Common myeloid progenitor, CD34-positive (primary cell): ENCODE measurements around the gene OSBPL10.

ENCODE experiments used
- CTCF ChIA-PET: fragments of 350-600 bp; sonication (Branson Sonifier 250); formaldehyde crosslinking; loops from one replicate; lab custom pipeline; 2021; ENCODE audit warnings: antibody characterized with exemption; lab: Charles Lee
- POLR2A ChIA-PET: fragments of 350-600 bp; sonication (Branson Sonifier 250); formaldehyde crosslinking; loops from one replicate; lab custom pipeline; 2021; ENCODE audit warnings: antibody characterized with exemption; lab: Charles Lee
- DNase-seq, 3 donors: peaks; one replicate each; pipeline versions ENCODE4 v3.0.0 to v3.0.0-alpha.2; 2013
- H3K27ac ChIP-seq, 2 experiments: 1 replicate in 1 of 2; 2 replicates in 1 of 2; pipeline ENCODE4 v1.7.0; 2013; ENCODE audit warnings: inconsistent platforms in 2 of 2, low read length in 2 of 2, mild to moderate bottlenecking in 2 of 2, low read depth in 1 of 2, moderate library complexity in 1 of 2; ENCODE audit not compliant: severe bottlenecking in 2 of 2, insufficient read depth in 1 of 2, poor library complexity in 1 of 2
- H3K27me3 ChIP-seq, 5 experiments: replicated peaks in 2 of 5; 1 replicate in 3 of 5; 2 replicates in 2 of 5; pipeline versions ENCODE4 v1.6.1 to v1.7.0; 2013; ENCODE audit warnings: low read length in 4 of 5, mild to moderate bottlenecking in 2 of 5, moderate library complexity in 2 of 5, inconsistent platforms in 1 of 5; ENCODE audit not compliant: insufficient read depth in 5 of 5, control insufficient read depth in 4 of 5
- H3K36me3 ChIP-seq, 4 experiments: 1 replicate in 2 of 4; 2 replicates in 2 of 4; pipeline versions ENCODE4 v1.6.1 to v1.7.0; 2013; ENCODE audit warnings: low read length in 3 of 4, control low read depth in 1 of 4, mild to moderate bottlenecking in 1 of 4; ENCODE audit not compliant: control insufficient read depth in 4 of 4, insufficient read depth in 4 of 4
- H3K4me1 ChIP-seq, 4 experiments: 1 replicate in 3 of 4; 2 replicates in 1 of 4; pipeline versions ENCODE4 v1.6.1 to v1.7.1; 2013; ENCODE audit warnings: low read length in 3 of 4, mild to moderate bottlenecking in 3 of 4, control low read depth in 1 of 4, inconsistent platforms in 1 of 4, moderate library complexity in 1 of 4; ENCODE audit not compliant: control insufficient read depth in 4 of 4, insufficient read depth in 4 of 4; ENCODE audit errors: control extremely low read depth in 1 of 4
- H3K4me3 ChIP-seq, 7 experiments: 1 replicate in 4 of 7; 2 replicates in 3 of 7; pipeline versions ENCODE4 v1.5.1 to v1.7.0; 2013; ENCODE audit warnings: mild to moderate bottlenecking in 7 of 7, low read length in 6 of 7, moderate library complexity in 6 of 7, inconsistent platforms in 2 of 7, low read depth in 2 of 7, control low read depth in 1 of 7; ENCODE audit not compliant: insufficient read depth in 4 of 7, control insufficient read depth in 1 of 7; ENCODE audit errors: extremely low read depth in 1 of 7
- H3K9me3 ChIP-seq, 5 experiments: 1 replicate in 4 of 5; 2 replicates in 1 of 5; pipeline versions ENCODE4 v1.6.1 to v1.7.1; 2013; ENCODE audit warnings: low read length in 4 of 5, mild to moderate bottlenecking in 2 of 5, inconsistent platforms in 1 of 5, low read depth in 1 of 5, moderate library complexity in 1 of 5; ENCODE audit not compliant: control insufficient read depth in 4 of 5, insufficient read depth in 2 of 5; ENCODE audit errors: control extremely low read depth in 1 of 5
- WGBS: methylation state at CpG from one replicate; pipeline ENCODE4 v1.1.5; 2013; ENCODE audit not compliant: insufficient coverage; 5-methylcytosine and 5-hydroxymethylcytosine counted together

Gene OSBPL10

DNA sequence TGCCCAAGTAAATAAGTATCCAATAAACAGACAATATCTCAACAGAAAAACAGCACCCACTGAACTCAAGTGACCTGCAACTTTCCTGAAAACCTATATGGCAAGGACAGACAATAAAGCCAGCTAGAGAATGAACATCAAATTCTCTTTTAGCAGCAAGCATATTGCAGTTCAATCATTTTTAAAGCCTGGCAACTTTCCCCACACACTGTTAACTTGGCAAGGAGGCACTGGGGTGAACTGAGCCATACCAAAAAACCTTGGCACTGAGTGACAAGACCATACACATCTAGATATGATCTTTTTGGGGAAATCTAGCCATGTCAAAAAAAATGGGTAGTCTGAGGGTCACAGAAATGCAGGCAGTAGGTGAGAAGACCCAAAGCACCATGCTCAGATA lies 273.8 kb downstream of the OSBPL10 start:
- DNase-seq: no peak
- POLR2A ChIA-PET: no interaction called here
- no peak overlapping the region for H3K4me3 ChIP-seq
- peaks cover 0 to 2% (median 0%) of the 10 kb centered on the region in 5 experiments for H3K9me3 ChIP-seq
- CTCF ChIA-PET: no interaction called here
- peaks cover 0 to 14% (median 10%) of the 10 kb centered on the region in 4 experiments for H3K4me1 ChIP-seq
- H3K36me3 ChIP-seq: no peaks in the 10 kb centered on the region
- no peak overlapping the region for H3K27ac ChIP-seq
- H3K27me3 ChIP-seq: no peaks in the 10 kb centered on the region

DNA sequence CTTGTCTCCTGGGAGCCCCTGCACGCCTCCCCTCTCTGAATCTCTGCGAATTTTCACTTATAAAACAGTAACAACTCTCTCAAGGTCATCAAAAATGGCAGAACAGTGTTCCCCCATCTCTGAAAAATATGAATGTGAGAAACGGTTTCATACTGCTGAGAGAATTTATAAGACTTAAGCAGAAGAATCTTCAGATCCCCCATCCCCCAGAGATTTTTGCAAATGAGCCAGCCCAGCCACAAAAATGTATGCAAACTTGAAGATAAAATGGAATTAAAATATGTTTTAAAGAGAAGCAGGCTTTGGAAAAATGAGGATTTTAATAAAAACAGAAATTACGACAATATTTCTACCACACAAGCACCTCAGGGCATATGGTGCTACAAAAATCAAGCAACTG lies 275.3 kb downstream of the OSBPL10 start:
- no peak for DNase-seq
- H3K4me1 ChIP-seq: peaks cover 0 to 14% (median 10%) of the 10 kb centered on the region in 4 experiments
- WGBS: 100% methylated on average over 3 of the region's 4 CpGs
- H3K27ac ChIP-seq: no peak overlapping the region
- no peak overlapping the region for H3K4me3 ChIP-seq
- H3K9me3 ChIP-seq: no peaks in the 10 kb centered on the region
- ChIA-PET POLR2A (no interaction called here), CTCF (interaction anchor here (3.2 kb wide), 1 partner anchor 10 kb away, joined by 16 read pairs; no protein-coding TSS in a partner anchor)
- H3K36me3 ChIP-seq: no peaks in the 10 kb centered on the region
- no peaks in the 10 kb centered on the region for H3K27me3 ChIP-seq

DNA sequence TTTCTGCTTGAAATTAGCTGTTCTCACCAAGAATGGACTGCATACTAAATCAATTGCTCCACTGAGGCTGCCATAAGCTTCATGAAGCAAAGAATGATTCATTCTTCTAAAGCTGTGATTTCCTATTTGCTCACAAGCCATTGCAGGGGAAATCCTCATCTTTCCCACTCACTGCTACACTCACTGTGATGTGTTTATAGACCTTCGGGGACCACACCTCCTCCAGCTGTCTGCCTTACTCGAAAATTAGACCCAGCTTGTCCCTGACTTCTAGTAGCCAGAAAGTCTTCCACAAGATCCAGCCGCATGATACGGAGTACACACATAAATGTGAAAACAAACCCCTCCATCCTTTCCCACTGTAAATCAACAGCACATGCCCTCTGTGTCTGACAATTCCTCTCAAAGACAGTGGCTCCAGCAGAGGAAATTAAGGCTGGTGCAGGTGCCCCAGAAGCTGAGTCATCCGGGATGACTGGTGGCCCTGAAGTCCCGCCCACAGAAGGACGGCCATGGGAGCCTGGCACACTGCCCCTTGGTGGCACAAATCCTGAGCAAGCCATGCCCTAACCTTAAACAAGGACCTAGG lies 276.4 kb downstream of the OSBPL10 start:
- H3K9me3 ChIP-seq: no peaks in the 10 kb centered on the region
- no peak overlapping the region for H3K27ac ChIP-seq
- WGBS: 16% methylated on average over 6 of the region's 7 CpGs
- ChIA-PET POLR2A (no interaction called here), CTCF (interaction anchor here (1.0 to 3.2 kb wide), 6 partner anchors 9 to 44 kb away, joined by 3 to 16 read pairs (median 5); no protein-coding TSS in a partner anchor)
- peak overlapping the region in 2 of 7 experiments; percentile 41 to 49 for H3K4me3 ChIP-seq
- DNase-seq: peak; percentile 48 to 80 (median 73)
- H3K36me3 ChIP-seq: no peaks in the 10 kb centered on the region
- no peaks in the 10 kb centered on the region for H3K27me3 ChIP-seq
- peaks cover 0 to 14% (median 10%) of the 10 kb centered on the region in 4 experiments for H3K4me1 ChIP-seq

DNA sequence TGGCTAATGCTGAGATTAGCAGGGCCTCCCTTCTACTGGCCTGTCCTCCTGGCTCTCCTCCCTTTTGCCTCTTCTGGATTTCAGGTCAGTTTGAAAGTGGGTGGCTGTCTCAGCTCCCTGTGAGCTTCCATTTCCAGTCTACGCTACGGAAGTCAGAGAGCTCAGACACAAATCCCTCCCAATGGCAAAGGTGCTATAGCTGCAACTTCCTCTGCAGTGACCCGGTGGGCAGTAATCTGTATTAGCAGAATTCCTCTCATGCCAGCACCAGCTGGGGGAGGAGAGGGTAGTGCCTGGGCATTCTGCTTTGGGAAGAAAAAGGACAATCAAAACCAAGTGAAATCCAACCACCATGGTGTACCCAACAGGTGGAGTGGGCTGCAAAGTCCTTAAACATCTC lies 276.9 kb downstream of the OSBPL10 start:
- CTCF ChIA-PET: interaction anchor here (0.9 to 3.2 kb wide), 7 partner anchors 9 to 77 kb away, joined by 3 to 16 read pairs (median 5); no protein-coding TSS in a partner anchor
- Histone ChIP-seq H3K36me3 (no peaks in the 10 kb centered on the region), H3K4me3 (no peak overlapping the region), H3K27me3 (no peaks in the 10 kb centered on the region), H3K27ac (no peak overlapping the region), H3K9me3 (no peaks in the 10 kb centered on the region), H3K4me1 (peaks cover 0 to 14% (median 10%) of the 10 kb centered on the region in 4 experiments)
- no peak for DNase-seq
- POLR2A ChIA-PET: no interaction called here
- WGBS: 95% methylated on average over 3 of the region's 3 CpGs

DNA sequence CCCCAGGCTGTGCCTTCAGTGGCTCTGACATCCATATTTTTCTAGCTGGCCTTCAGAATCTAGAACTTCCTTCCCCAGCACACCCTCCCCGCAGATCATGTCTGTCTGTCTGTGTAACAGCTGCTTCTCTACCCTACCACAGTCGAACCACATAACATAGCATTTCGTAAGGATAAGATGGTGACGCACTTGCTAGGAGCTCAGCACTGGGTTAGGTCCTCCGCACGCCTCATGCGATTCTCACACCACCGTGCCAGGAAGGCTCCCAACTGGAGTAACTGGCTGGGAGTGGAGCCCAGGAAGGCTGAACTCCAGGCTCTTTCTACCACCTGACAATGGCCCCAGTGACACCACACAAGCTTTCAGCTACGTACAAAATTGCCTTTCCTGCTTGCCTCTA lies 279.8 kb downstream of the OSBPL10 start:
- CTCF ChIA-PET: interaction anchor here (0.8 kb wide), 1 partner anchor 65 kb away, joined by 4 read pairs; no protein-coding TSS in a partner anchor
- POLR2A ChIA-PET: no interaction called here
- Histone ChIP-seq H3K4me3 (no peak overlapping the region), H3K9me3 (no peaks in the 10 kb centered on the region), H3K27ac (no peak overlapping the region), H3K4me1 (peaks cover 0 to 14% (median 10%) of the 10 kb centered on the region in 4 experiments), H3K27me3 (no peaks in the 10 kb centered on the region), H3K36me3 (no peaks in the 10 kb centered on the region)
- no peak for DNase-seq
- 83% methylated on average over 6 of the region's 9 CpGs for WGBS

DNA sequence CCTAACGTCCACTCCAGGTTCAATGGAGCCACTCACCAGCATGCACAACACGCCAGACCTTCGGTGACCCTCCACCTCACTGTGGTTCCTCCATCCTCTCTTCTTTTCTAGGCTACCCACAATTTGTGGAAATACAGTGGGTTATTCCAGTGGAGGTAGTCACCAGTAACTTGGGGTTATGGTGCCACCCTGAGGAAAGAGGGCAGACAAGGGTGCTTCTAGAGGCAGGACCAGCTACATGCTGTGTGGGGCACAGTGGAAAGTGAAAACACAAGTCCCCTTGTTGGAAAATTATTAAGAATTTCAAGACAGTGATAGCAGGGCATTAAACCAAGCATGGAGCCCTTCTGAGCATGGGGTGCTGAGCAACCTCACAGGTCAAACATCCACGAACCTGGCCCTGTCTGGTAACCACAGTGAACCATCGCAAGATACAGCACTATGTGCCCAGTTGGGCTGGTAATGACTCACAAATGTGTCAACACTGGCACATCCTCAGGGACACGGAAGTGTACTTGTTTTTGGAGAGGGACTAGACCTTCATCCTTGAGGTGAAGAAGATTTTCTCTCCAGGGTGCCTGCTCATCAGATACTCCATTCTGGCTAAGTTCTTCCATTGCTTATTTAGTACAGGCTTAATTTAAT lies 281.6 kb downstream of the OSBPL10 start:
- Histone ChIP-seq H3K4me1 (peaks cover 0 to 9% (median 5%) of the 10 kb centered on the region in 4 experiments), H3K27ac (no peak overlapping the region), H3K36me3 (no peaks in the 10 kb centered on the region), H3K9me3 (no peaks in the 10 kb centered on the region), H3K4me3 (no peak overlapping the region), H3K27me3 (no peaks in the 10 kb centered on the region)
- DNase-seq: peak in 2 of 3 donors; percentile 31
- POLR2A ChIA-PET: no interaction called here
- 98% methylated on average over 5 of the region's 6 CpGs for WGBS
- CTCF ChIA-PET: interaction anchor here (1.4 to 1.5 kb wide), 3 partner anchors 10 to 13 kb away, joined by 3 to 4 read pairs (median 3); no protein-coding TSS in a partner anchor
